H54 (cell line): ENCODE data around the gene LPP.

Experiments
- DNase-seq: peaks from one replicate; pipeline ENCODE4 v3.0.0; 2011; ENCODE audit warnings: low spot score, mixed read lengths; ENCODE audit not compliant: insufficient read length
- FAIRE-seq: peaks from 3 replicates; lab custom pipeline; 2011; peaks lifted over from hg19 to GRCh38; lab: Jason Lieb, UNC
- POLR2A ChIP-seq: IDR thresholded peaks from 2 replicates; pipeline ENCODE4 v1.6.1; 2011; ENCODE audit warnings: low read depth, mild to moderate bottlenecking, low read length

LPP gene

GRCh38 chr3:188680605-188681004 lies 526.6 kb downstream of the LPP start:
- DNase-seq (no peak), FAIRE-seq (no peak)
- TF ChIP-seq POLR2A, result no peak

DNA sequence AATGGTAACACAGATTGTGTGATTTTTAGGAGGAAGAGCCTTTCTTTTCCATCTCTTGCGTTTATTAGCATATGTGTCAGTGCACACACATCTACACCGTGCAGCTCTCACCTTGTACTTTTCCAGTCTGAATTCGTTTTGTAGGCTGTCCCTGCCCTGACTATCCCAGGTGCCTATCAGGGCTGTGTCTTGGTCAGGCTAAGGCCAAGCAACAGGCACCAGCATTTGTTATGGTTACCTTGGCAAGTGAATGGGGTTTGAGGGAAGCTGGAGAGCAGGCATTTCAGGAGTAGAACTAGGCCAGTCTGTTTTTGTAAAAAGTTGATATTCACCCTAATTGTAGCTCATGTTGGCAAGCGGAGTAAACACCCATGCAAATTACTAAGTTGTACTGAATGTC lies 528.4 kb downstream of the LPP start:
- FAIRE-seq (no peak), DNase-seq (no peak)
- no peak for TF ChIP-seq POLR2A

GRCh38 chr3:188683032-188683521 lies 529.1 kb downstream of the LPP start:
- TF ChIP-seq POLR2A, result no peak
- peak; percentile 34 for DNase-seq

GRCh38 chr3:188684276-188684675 lies 530.3 kb downstream of the LPP start:
- TF ChIP-seq POLR2A, result no peak
- FAIRE-seq, result no peak
- DNase-seq, result no peak

More at GRCh38 chr3:188683032-188683521, 529.1 kb downstream of the LPP start:
- peak; percentile 94 for FAIRE-seq

- FAIRE-seq, result no peak
- TF ChIP-seq POLR2A, result no peak
- DNase-seq, result no peak
These were observed 531.8 kb downstream of the LPP start for GRCh38 chr3:188685789-188686188.

- DNase-seq, result no peak
- no peak for TF ChIP-seq POLR2A
- no peak for FAIRE-seq
These were observed 532.4 kb downstream of the LPP start for GRCh38 chr3:188686324-188686723.

- FAIRE-seq (no peak), DNase-seq (no peak)
These were observed 533.4 kb downstream of the LPP start for GRCh38 chr3:188687389-188687788.

GRCh38 chr3:188689101-188689574 lies 535.2 kb downstream of the LPP start:
- DNase-seq, result no peak
- no peak for TF ChIP-seq POLR2A
- FAIRE-seq, result no peak

More at GRCh38 chr3:188687389-188687788, 533.4 kb downstream of the LPP start:
- no peak for TF ChIP-seq POLR2A

DNA sequence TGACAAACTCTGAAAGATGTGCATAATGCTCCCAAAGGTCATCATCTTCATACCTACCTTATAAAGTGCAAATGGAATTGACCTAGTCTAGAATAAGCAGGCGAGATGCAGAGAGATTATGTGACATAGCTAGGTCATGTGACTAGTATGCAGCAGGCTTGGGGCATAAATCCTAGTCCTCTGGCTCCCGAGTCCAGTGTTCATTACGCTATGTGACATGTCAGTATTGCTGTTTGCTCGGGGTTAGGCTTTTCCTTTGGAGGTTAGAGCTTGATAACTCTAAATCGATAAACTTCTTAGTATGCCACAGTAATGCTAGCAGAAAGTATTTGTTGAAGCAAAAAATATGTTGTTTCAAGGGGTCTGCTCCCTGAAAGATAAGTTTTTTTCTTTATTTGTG lies 536.1 kb downstream of the LPP start:
- DNase-seq (no peak), FAIRE-seq (no peak)
- no peak for TF ChIP-seq POLR2A

- FAIRE-seq (no peak), DNase-seq (no peak)
- TF ChIP-seq POLR2A, result no peak
These were observed 537.0 kb downstream of the LPP start for GRCh38 chr3:188691004-188691403.

- FAIRE-seq, result no peak
- no peak for TF ChIP-seq POLR2A
These were observed 537.7 kb downstream of the LPP start for GRCh38 chr3:188691665-188692064.

DNA sequence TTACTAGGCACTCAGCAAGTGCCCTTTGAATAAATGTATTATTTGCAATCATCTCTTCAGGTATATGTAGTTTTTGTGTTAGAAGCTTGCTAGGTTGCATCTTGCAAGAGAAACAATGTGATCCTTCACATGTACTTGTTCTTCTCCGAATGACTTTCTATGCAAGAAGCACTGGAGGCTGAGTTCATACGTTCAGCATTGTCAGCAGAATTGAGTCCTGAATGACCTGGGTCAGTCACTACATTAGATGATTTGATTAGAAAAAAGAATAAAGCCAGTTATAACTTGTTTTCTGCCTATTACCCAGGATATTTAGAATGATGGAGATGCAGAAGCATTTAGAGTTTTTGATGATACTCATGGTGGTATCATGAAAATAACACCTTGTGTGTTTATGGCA lies 538.7 kb downstream of the LPP start:
- TF ChIP-seq POLR2A, result no peak
- no peak for DNase-seq
- FAIRE-seq, result no peak

More at GRCh38 chr3:188691665-188692064, 537.7 kb downstream of the LPP start:
- DNase-seq, result no peak

DNA sequence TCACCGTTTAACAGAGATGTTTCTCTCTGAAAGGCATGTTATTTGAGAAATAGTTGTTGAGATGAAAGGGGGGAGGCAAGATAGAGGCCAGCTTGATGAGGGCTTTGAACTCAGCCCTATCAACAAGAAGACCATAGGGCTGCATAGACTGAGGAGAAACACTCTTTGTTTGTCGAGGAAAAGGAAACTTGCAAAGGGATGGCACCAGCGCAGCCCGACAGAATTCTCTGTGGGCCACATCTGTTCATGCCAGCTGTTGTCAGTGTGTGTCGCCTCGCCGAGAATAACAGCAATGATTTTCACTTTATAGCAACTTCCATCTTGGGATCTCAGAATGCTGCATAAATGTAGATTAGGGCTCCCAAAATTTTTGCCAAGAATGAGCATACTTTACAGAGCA lies 539.5 kb downstream of the LPP start:
- no peak for DNase-seq
- TF ChIP-seq POLR2A, result no peak
- FAIRE-seq, result no peak

GRCh38 chr3:188695241-188695640 lies 541.3 kb downstream of the LPP start:
- DNase-seq (no peak), FAIRE-seq (no peak)
- no peak for TF ChIP-seq POLR2A

GRCh38 chr3:188697127-188697526 lies 543.2 kb downstream of the LPP start:
- DNase-seq (no peak), FAIRE-seq (no peak)
- no peak for TF ChIP-seq POLR2A
